ACHN (cell line): ENCODE results near the gene BANP.
"Not testable (repeated sequence)": the region's sequence is repeated elsewhere in the genome, so short reads cannot be mapped to it uniquely, and the experiment has no call there.

ENCODE experiments used
- DNase-seq: peaks from one replicate; pipeline ENCODE4 v3.0.0-alpha.2; 2015
- in situ Hi-C: cut with HindIII; loops from 2 replicates; pipeline ENCODE4 v1.10.0; 2017; ENCODE audit warnings: low sequenced_read_pairs, low pct_ligation_motif_present, low pct_unique_long_range_greater_than_20kb

The BANP gene

GRCh38 chr16:88113545-88114045 lies 162.4 kb downstream of the BANP start:
- in situ Hi-C loops, result no loop called here
- DNase-seq, result no peak

- DNase-seq, in situ Hi-C loops: not testable (repeated sequence)
Observed at GRCh38 chr16:88114541-88115228, 163.5 kb downstream of the BANP start.

- in situ Hi-C loops, result no loop called here
- no peak for DNase-seq
Observed at GRCh38 chr16:88116121-88116520, 164.9 kb downstream of the BANP start.

- DNase-seq, result no peak
- in situ Hi-C loops, result no loop called here
Observed at GRCh38 chr16:88117476-88117868, 166.2 kb downstream of the BANP start.

- in situ Hi-C loops, result no loop called here
- DNase-seq, result no peak
Observed at GRCh38 chr16:88118376-88118775, 167.1 kb downstream of the BANP start.

- in situ Hi-C loops, result not testable (repeated sequence)
- DNase-seq, result peak; percentile 7
Observed at GRCh38 chr16:88118852-88119741, 167.9 kb downstream of the BANP start.

GRCh38 chr16:88119881-88120751 lies 168.9 kb downstream of the BANP start:
- DNase-seq, in situ Hi-C loops: not testable (repeated sequence)

GRCh38 chr16:88120812-88121211 lies 169.6 kb downstream of the BANP start:
- in situ Hi-C loops, result no loop called here

GRCh38 chr16:88121391-88121790 lies 170.2 kb downstream of the BANP start:
- DNase-seq, in situ Hi-C loops: not testable (repeated sequence)

More at GRCh38 chr16:88120812-88121211, 169.6 kb downstream of the BANP start:
- no peak for DNase-seq

GRCh38 chr16:88121886-88122580 lies 170.8 kb downstream of the BANP start:
- DNase-seq, result no peak
- in situ Hi-C loops, result no loop called here
